ENCODE results near the gene INAFM1. TPM values are rescaled to one million over a fixed set of nuclear protein-coding genes. Genes with fewer than 3 reads are reported as not detected.
A peak's percentile ranks its signal among the peaks of the same experiment; 100 is the strongest.

Gene INAFM1
- total and polyA plus RNA-seq, 10 donors: 3.9 to 19.8 (median 12.1) TPM

- Histone ChIP-seq H3K9me3 (no peaks in the 10 kb centered on the region), H3K27ac (peak overlapping the region in 7 of 8 donors; percentile 96 to 99 (median 98)), H3K36me3 (peaks cover 0 to 5% (median 0%) of the 10 kb centered on the region in 6 donors), H3K4me3 (peak overlapping the region; percentile 65 to 99 (median 97)), H3K4me1 (peaks cover 28 to 77% (median 67%) of the 10 kb centered on the region in 6 donors), H3K27me3 (replicated peaks in 1 of 7) (peaks cover 0 to 14% (median 0%) of the 10 kb centered on the region in 7 donors)
- TF ChIP-seq CTCF (IDR thresholded peaks at IDR 0.05 in 8 of 11, conservative IDR thresholded peaks at IDR 0.05 in 3 of 11) (no peak), POLR2AphosphoS5 (IDR thresholded peaks at IDR 0.05) (no peak), POLR2A (IDR thresholded peaks at IDR 0.05) (no peak)
- DNase-seq: no peak
- 6 to 10% (median 7%) methylated on average over 9 of the region's 9 CpGs for WGBS, 5 donors
- intact Hi-C loops (cut with DNase I; ENCODE audit: low total_unique reads): no loop called here
These were observed 45.0 kb upstream of the INAFM1 start for GRCh38 chr19:47229676-47230053.

GRCh38 chr19:47230054-47230920 lies 44.4 kb upstream of the INAFM1 start:
- Histone ChIP-seq H3K27me3 (replicated peaks in 1 of 7) (peaks cover 0 to 14% (median 0%) of the 10 kb centered on the region in 7 donors), H3K9me3 (no peaks in the 10 kb centered on the region), H3K36me3 (peaks cover 0 to 2% (median 0%) of the 10 kb centered on the region in 6 donors), H3K4me1 (peaks cover 28 to 72% (median 65%) of the 10 kb centered on the region in 6 donors), H3K4me3 (peak overlapping the region; percentile 65 to 99 (median 97)), H3K27ac (peak overlapping the region; percentile 46 to 99 (median 98))
- intact Hi-C loops (cut with DNase I; ENCODE audit: low total_unique reads): no loop called here
- 1 to 3% (median 1%) methylated on average over 14 to 84 of the region's 84 CpGs for WGBS, 5 donors
- TF ChIP-seq POLR2AphosphoS5 (IDR thresholded peaks at IDR 0.05) (peak in 2 of 3 donors; percentile 31 to 67), POLR2A (IDR thresholded peaks at IDR 0.05) (no peak), CTCF (IDR thresholded peaks at IDR 0.05 in 8 of 11, conservative IDR thresholded peaks at IDR 0.05 in 3 of 11) (peak; percentile 64 to 97 (median 85))
- peak; percentile 95 for DNase-seq

- no peaks in the 10 kb centered on the region for H3K36me3 ChIP-seq
- TF ChIP-seq POLR2AphosphoS5 (IDR thresholded peaks at IDR 0.05) (no peak), POLR2A (IDR thresholded peaks at IDR 0.05) (no peak), CTCF (IDR thresholded peaks at IDR 0.05 in 8 of 11, conservative IDR thresholded peaks at IDR 0.05 in 3 of 11) (no peak)
- 0 to 2% (median 0%) methylated on average over 10 to 43 of the region's 43 CpGs; no CpG with 5 or more reads in 2 of the 5 donors for WGBS, 5 donors
- H3K4me1 ChIP-seq: peaks cover 28 to 66% (median 59%) of the 10 kb centered on the region in 6 donors
- H3K9me3 ChIP-seq: no peaks in the 10 kb centered on the region
- no peak for DNase-seq
- intact Hi-C loops (cut with DNase I; ENCODE audit: low total_unique reads): no loop called here
- peaks cover 0 to 14% (median 0%) of the 10 kb centered on the region in 7 donors for H3K27me3 ChIP-seq (replicated peaks in 1 of 7)
- H3K4me3 ChIP-seq: peak within 1 kb of the TSS; percentile 65 to 99 (median 97)
- H3K27ac ChIP-seq: peak within 1 kb of the TSS; percentile 48 to 99 (median 98)
These were observed 43.8 kb upstream of the INAFM1 start, which contains the start of gene BBC3 for GRCh38 chr19:47230921-47231214. Gene BBC3 (minus strand): TSS chr19:47231199. CDS start chr19:47228431, 2,768 bp downstream.

All from spleen (tissue), 11 donors.